ENCODE measurements around the gene DPYSL4. TPM values are rescaled to one million over a fixed set of nuclear protein-coding genes. Genes with fewer than 3 reads are reported as not detected.

DPYSL4 gene
- polyA plus RNA-seq, 3 donors: 0.08 TPM; not detected in 2

GRCh38 chr10:132243626-132244025 lies 56.9 kb downstream of the DPYSL4 start:
- no peak overlapping the region for H3K27ac Mint-ChIP-seq
- 99% methylated on average over 11 of the region's 11 CpGs for WGBS (ENCODE audit: insufficient coverage)

GRCh38 chr10:132245056-132245455 lies 58.3 kb downstream of the DPYSL4 start:
- Histone ChIP-seq H3K4me2 (replicated peaks; ENCODE audit: extremely low read depth, low read length, poor library complexity, severe bottlenecking) (no peak overlapping the region), H3K27me3 (ENCODE audit: control insufficient read depth in 2 of 2, insufficient read depth in 2 of 2, low read length in 2 of 2) (no peaks in the 10 kb centered on the region), H4K20me1 (ENCODE audit: insufficient read depth, low read length) (peaks cover 22% of the 10 kb centered on the region), H3K9ac (ENCODE audit: insufficient read depth, low read length, poor library complexity, severe bottlenecking) (no peak overlapping the region), H3K36me3 (replicated peaks in 1 of 2; ENCODE audit: control insufficient read depth in 1 of 2, insufficient read depth in 2 of 2, low read length in 2 of 2) (no peaks in the 10 kb centered on the region), H3K9me3 (replicated peaks in 1 of 2; ENCODE audit: control insufficient read depth in 1 of 2, insufficient read depth in 1 of 2, low read length in 2 of 2) (no peaks in the 10 kb centered on the region), H3K79me2 (ENCODE audit: insufficient read depth, low read length) (no peaks in the 10 kb centered on the region), H3K27ac (ENCODE audit: low read depth in 1 of 2, low read length in 2 of 2) (no peak overlapping the region), H3K4me1 (ENCODE audit: control insufficient read depth in 1 of 2, insufficient read depth in 2 of 2, low read length in 2 of 2) (peaks cover 9 to 18% of the 10 kb centered on the region in 2 donors), H3K4me3 (replicated peaks in 1 of 3; ENCODE audit: low read depth in 2 of 3, low read length in 3 of 3) (no peak overlapping the region), H2AFZ (ENCODE audit: insufficient read depth, low read depth, low read length, poor library complexity, severe bottlenecking) (no peak overlapping the region)
- H3K27me3 Mint-ChIP-seq (ENCODE audit: low read depth in 3 of 3): peaks cover 0 to 8% (median 4%) of the 10 kb centered on the region in 3 donors
- H3K27ac Mint-ChIP-seq: no peak overlapping the region
- H3K4me3 Mint-ChIP-seq: no peak overlapping the region
- peaks cover 0 to 2% (median 0%) of the 10 kb centered on the region in 7 donors for H3K9me3 Mint-ChIP-seq
- 98% methylated on average over 8 of the region's 14 CpGs for WGBS (ENCODE audit: insufficient coverage)
- no peak for DNase-seq
- peaks cover 12% of the 10 kb centered on the region for H3K4me1 Mint-ChIP-seq
- intact Hi-C loops (cut with micrococcal nuclease): no loop called here
- peaks cover 7 to 10% of the 10 kb centered on the region in 2 donors for H3K36me3 Mint-ChIP-seq
- TF ChIP-seq CTCF (IDR thresholded peaks at IDR 0.05): no peak

More at GRCh38 chr10:132243626-132244025, 56.9 kb downstream of the DPYSL4 start:
- Histone ChIP-seq H3K36me3 (replicated peaks in 1 of 2; ENCODE audit: control insufficient read depth in 1 of 2, insufficient read depth in 2 of 2, low read length in 2 of 2) (no peaks in the 10 kb centered on the region), H3K79me2 (ENCODE audit: insufficient read depth, low read length) (no peaks in the 10 kb centered on the region), H3K9me3 (replicated peaks in 1 of 2; ENCODE audit: control insufficient read depth in 1 of 2, insufficient read depth in 1 of 2, low read length in 2 of 2) (no peaks in the 10 kb centered on the region), H3K4me2 (replicated peaks; ENCODE audit: extremely low read depth, low read length, poor library complexity, severe bottlenecking) (no peak overlapping the region), H2AFZ (ENCODE audit: insufficient read depth, low read depth, low read length, poor library complexity, severe bottlenecking) (no peak overlapping the region), H4K20me1 (ENCODE audit: insufficient read depth, low read length) (peaks cover 18% of the 10 kb centered on the region), H3K27ac (ENCODE audit: low read depth in 1 of 2, low read length in 2 of 2) (no peak overlapping the region), H3K4me1 (ENCODE audit: control insufficient read depth in 1 of 2, insufficient read depth in 2 of 2, low read length in 2 of 2) (peaks cover 4 to 7% of the 10 kb centered on the region in 2 donors), H3K9ac (ENCODE audit: insufficient read depth, low read length, poor library complexity, severe bottlenecking) (no peak overlapping the region), H3K27me3 (ENCODE audit: control insufficient read depth in 2 of 2, insufficient read depth in 2 of 2, low read length in 2 of 2) (no peaks in the 10 kb centered on the region), H3K4me3 (replicated peaks in 1 of 3; ENCODE audit: low read depth in 2 of 3, low read length in 3 of 3) (no peak overlapping the region)
- no peak overlapping the region for H3K4me3 Mint-ChIP-seq
- DNase-seq: no peak
- no peak for TF ChIP-seq CTCF (IDR thresholded peaks at IDR 0.05)
- H3K4me1 Mint-ChIP-seq: peaks cover 5% of the 10 kb centered on the region
- peaks cover 0 to 7% (median 6%) of the 10 kb centered on the region in 3 donors for H3K27me3 Mint-ChIP-seq (ENCODE audit: low read depth in 3 of 3)
- H3K9me3 Mint-ChIP-seq: no peaks in the 10 kb centered on the region
- peaks cover 11 to 12% of the 10 kb centered on the region in 2 donors for H3K36me3 Mint-ChIP-seq
- intact Hi-C loops (cut with micrococcal nuclease): no loop called here
